Measurements from ENCODE around the gene SSH2.

SSH2 gene

DNA sequence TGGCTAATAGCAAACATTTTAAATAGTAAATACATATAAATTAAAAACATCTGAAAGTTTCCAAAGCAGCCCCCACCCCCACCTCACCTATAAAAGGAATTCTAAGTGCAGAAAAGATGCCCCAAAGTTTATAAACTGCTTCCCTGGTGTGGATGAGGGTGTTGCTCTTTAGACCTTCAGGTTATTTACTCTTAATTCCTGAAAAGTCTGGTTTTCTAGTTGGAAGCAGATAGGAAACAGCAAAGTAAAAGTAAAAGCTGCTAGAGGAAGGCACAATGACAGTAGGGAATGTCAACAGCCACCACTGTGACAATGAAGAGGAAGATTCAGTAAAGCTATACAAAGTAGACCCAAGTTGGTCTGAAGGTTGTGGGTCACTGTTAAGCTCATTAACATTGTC is 37.8 kb downstream of the SSH2 start:
- Histone ChIP-seq H4K20me1 (ENCODE audit: insufficient read depth, low read length) (no peaks in the 10 kb centered on the region), H3K27ac (ENCODE audit: low read length) (no peak overlapping the region), H3K79me2 (ENCODE audit: low read length) (peaks cover 43% of the 10 kb centered on the region), H3K4me3 (ENCODE audit: low read length) (no peak overlapping the region), H3K9me2 (replicated peaks; ENCODE audit: insufficient read depth, low read length) (no peaks in the 10 kb centered on the region), H3K27me3 (replicated peaks; ENCODE audit: insufficient read depth, low read length) (no peaks in the 10 kb centered on the region), H3F3A (ENCODE audit: insufficient read depth, low read length) (no peaks in the 10 kb centered on the region), H2AFZ (ENCODE audit: low read length) (no peak overlapping the region), H3K4me2 (ENCODE audit: low read depth, low read length) (no peak overlapping the region), H3K36me3 (replicated peaks; ENCODE audit: insufficient read depth, low read length) (no peaks in the 10 kb centered on the region), H3K9ac (ENCODE audit: low read length) (no peak overlapping the region), H3K4me1 (ENCODE audit: low read length) (no peaks in the 10 kb centered on the region), H3K9me3 (replicated peaks; ENCODE audit: insufficient read depth, low read length) (no peaks in the 10 kb centered on the region)
- TF ChIP-seq EZH2 (optimal IDR thresholded peaks at IDR 0.05; ENCODE audit: low read depth, low read length) (no peak), EZH2phosphoT487 (IDR thresholded peaks at IDR 0.05; ENCODE audit: low read length) (no peak)
- TF ChIP-seq, protein P1, sequence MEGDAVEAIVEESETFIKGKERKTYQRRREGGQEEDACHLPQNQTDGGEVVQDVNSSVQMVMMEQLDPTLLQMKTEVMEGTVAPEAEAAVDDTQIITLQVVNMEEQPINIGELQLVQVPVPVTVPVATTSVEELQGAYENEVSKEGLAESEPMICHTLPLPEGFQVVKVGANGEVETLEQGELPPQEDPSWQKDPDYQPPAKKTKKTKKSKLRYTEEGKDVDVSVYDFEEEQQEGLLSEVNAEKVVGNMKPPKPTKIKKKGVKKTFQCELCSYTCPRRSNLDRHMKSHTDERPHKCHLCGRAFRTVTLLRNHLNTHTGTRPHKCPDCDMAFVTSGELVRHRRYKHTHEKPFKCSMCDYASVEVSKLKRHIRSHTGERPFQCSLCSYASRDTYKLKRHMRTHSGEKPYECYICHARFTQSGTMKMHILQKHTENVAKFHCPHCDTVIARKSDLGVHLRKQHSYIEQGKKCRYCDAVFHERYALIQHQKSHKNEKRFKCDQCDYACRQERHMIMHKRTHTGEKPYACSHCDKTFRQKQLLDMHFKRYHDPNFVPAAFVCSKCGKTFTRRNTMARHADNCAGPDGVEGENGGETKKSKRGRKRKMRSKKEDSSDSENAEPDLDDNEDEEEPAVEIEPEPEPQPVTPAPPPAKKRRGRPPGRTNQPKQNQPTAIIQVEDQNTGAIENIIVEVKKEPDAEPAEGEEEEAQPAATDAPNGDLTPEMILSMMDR (IDR thresholded peaks at IDR 0.05; ENCODE audit: low read length) = no peak
- DNase-seq = no peak

DNA sequence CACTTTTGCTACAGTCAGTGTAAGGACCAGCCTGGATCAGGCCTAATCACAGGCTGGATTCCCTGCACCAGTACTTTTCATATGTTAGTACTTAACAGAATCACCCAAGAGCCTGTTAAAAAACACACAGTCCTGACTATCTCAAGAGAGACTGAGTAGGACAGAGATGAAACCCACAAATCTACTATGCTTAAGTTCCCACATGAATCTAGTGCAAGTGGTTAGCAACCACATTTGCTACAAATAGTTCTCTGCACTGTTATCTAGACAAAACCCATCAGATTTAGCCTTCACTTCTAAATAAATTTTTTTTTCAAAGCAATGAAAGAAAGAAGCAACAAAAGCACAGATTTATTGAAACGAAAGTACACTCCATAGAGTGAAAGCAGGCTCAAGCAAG is 38.9 kb downstream of the SSH2 start:
- Histone ChIP-seq H3K4me3 (ENCODE audit: low read length) (no peak overlapping the region), H2AFZ (ENCODE audit: low read length) (no peak overlapping the region), H3K9me2 (replicated peaks; ENCODE audit: insufficient read depth, low read length) (no peaks in the 10 kb centered on the region), H3K27me3 (replicated peaks; ENCODE audit: insufficient read depth, low read length) (no peaks in the 10 kb centered on the region), H3K79me2 (ENCODE audit: low read length) (peaks cover 42% of the 10 kb centered on the region), H4K20me1 (ENCODE audit: insufficient read depth, low read length) (no peaks in the 10 kb centered on the region), H3K4me1 (ENCODE audit: low read length) (no peaks in the 10 kb centered on the region), H3K9me3 (replicated peaks; ENCODE audit: insufficient read depth, low read length) (no peaks in the 10 kb centered on the region), H3K9ac (ENCODE audit: low read length) (no peak overlapping the region), H3F3A (ENCODE audit: insufficient read depth, low read length) (no peaks in the 10 kb centered on the region), H3K27ac (ENCODE audit: low read length) (no peak overlapping the region), H3K4me2 (ENCODE audit: low read depth, low read length) (no peak overlapping the region), H3K36me3 (replicated peaks; ENCODE audit: insufficient read depth, low read length) (no peaks in the 10 kb centered on the region)
- no peak for DNase-seq
- no peak for TF ChIP-seq EZH2phosphoT487 (IDR thresholded peaks at IDR 0.05; ENCODE audit: low read length)
- TF ChIP-seq, protein P1 (IDR thresholded peaks at IDR 0.05; ENCODE audit: low read length) = no peak
- no peak for TF ChIP-seq EZH2 (optimal IDR thresholded peaks at IDR 0.05; ENCODE audit: low read depth, low read length)

DNA sequence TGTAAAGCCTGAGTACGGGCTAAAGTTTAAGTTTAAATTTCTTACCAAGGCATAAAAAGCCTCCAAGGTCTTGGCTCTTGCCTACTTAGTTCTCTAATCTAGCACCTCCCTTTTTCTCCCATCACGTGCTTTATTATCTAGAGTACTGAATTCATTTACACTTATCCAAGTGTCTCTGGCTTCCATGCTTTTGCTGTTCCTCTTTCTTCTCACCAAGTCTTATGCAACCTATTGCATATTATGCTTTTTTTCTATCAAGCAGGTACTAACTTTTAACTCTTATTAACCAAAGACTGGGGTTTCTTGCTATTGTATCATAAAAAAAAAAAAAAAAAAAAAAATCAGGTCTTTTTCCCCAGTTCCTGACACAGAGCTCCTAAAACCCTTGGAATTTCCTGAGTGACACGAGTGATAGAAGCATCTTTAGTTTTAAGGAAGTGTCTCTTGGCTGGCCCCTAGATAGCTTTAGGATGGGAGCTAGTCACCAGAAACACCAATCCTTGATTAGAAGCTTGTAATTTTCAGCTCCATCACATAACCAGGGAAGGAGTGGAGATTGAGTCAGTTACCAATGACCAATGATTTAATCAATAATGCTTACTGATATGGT is 44.9 kb downstream of the SSH2 start:
- Histone ChIP-seq H4K20me1 (ENCODE audit: insufficient read depth, low read length) (no peaks in the 10 kb centered on the region), H3K4me1 (ENCODE audit: low read length) (no peaks in the 10 kb centered on the region), H3K27ac (ENCODE audit: low read length) (no peak overlapping the region), H3K9me2 (replicated peaks; ENCODE audit: insufficient read depth, low read length) (no peaks in the 10 kb centered on the region), H3K27me3 (replicated peaks; ENCODE audit: insufficient read depth, low read length) (no peaks in the 10 kb centered on the region), H3F3A (ENCODE audit: insufficient read depth, low read length) (no peaks in the 10 kb centered on the region), H2AFZ (ENCODE audit: low read length) (no peak overlapping the region), H3K79me2 (ENCODE audit: low read length) (peaks cover 22% of the 10 kb centered on the region), H3K4me3 (ENCODE audit: low read length) (no peak overlapping the region), H3K4me2 (ENCODE audit: low read depth, low read length) (no peak overlapping the region), H3K36me3 (replicated peaks; ENCODE audit: insufficient read depth, low read length) (no peaks in the 10 kb centered on the region), H3K9me3 (replicated peaks; ENCODE audit: insufficient read depth, low read length) (no peaks in the 10 kb centered on the region), H3K9ac (ENCODE audit: low read length) (no peak overlapping the region)
- no peak for DNase-seq
- TF ChIP-seq, protein P1 (IDR thresholded peaks at IDR 0.05; ENCODE audit: low read length) = no peak
